ENCODE measurements around the gene PBRM1. TPM values are rescaled to one million over a fixed set of nuclear protein-coding genes. Genes with fewer than 3 reads are reported as not detected.

PBRM1 gene
- polyA plus RNA-seq, 3 donors = 26.1 to 72.9 (median 38.0) TPM

- Histone ChIP-seq H3K36me3 (replicated peaks in 1 of 2; ENCODE audit: control insufficient read depth in 1 of 2, insufficient read depth in 2 of 2, low read length in 2 of 2) (peaks cover 79 to 100% of the 10 kb centered on the region in 2 donors), H4K20me1 (ENCODE audit: insufficient read depth, low read length) (peaks cover 3% of the 10 kb centered on the region), H3K4me3 (replicated peaks in 1 of 3; ENCODE audit: low read depth in 2 of 3, low read length in 3 of 3) (no peak overlapping the region), H3K4me2 (replicated peaks; ENCODE audit: extremely low read depth, low read length, poor library complexity, severe bottlenecking) (no peak overlapping the region), H3K9ac (ENCODE audit: insufficient read depth, low read length, poor library complexity, severe bottlenecking) (no peak overlapping the region), H3K27me3 (ENCODE audit: control insufficient read depth in 2 of 2, insufficient read depth in 2 of 2, low read length in 2 of 2) (no peaks in the 10 kb centered on the region), H3K9me3 (replicated peaks in 1 of 2; ENCODE audit: control insufficient read depth in 1 of 2, insufficient read depth in 1 of 2, low read length in 2 of 2) (no peaks in the 10 kb centered on the region), H2AFZ (ENCODE audit: insufficient read depth, low read depth, low read length, poor library complexity, severe bottlenecking) (no peak overlapping the region), H3K4me1 (ENCODE audit: control insufficient read depth in 1 of 2, insufficient read depth in 2 of 2, low read length in 2 of 2) (no peaks in the 10 kb centered on the region), H3K27ac (ENCODE audit: low read depth in 1 of 2, low read length in 2 of 2) (no peak overlapping the region), H3K79me2 (ENCODE audit: insufficient read depth, low read length) (no peaks in the 10 kb centered on the region)
- Mint-ChIP-seq H3K36me3 (peaks cover 82 to 83% of the 10 kb centered on the region in 2 donors), H3K9me3 (no peaks in the 10 kb centered on the region), H3K27ac (no peak overlapping the region), H3K4me1 (peaks cover 2% of the 10 kb centered on the region), H3K4me3 (no peak overlapping the region), H3K27me3 (ENCODE audit: low read depth in 3 of 3) (peaks cover 0 to 2% (median 0%) of the 10 kb centered on the region in 3 donors)
- 100% methylated on average over 2 of the region's 7 CpGs for WGBS (ENCODE audit: insufficient coverage)
- DNase-seq = no peak
- intact Hi-C loops (cut with micrococcal nuclease) = no loop called here
- no peak for TF ChIP-seq CTCF (IDR thresholded peaks at IDR 0.05)
Measured at GRCh38 chr3:52694528-52695189, 8.9 kb upstream of the PBRM1 start.

- Histone ChIP-seq H3K4me3 (replicated peaks in 1 of 3; ENCODE audit: low read depth in 2 of 3, low read length in 3 of 3) (no peak overlapping the region), H3K27me3 (ENCODE audit: control insufficient read depth in 2 of 2, insufficient read depth in 2 of 2, low read length in 2 of 2) (no peaks in the 10 kb centered on the region), H3K4me1 (ENCODE audit: control insufficient read depth in 1 of 2, insufficient read depth in 2 of 2, low read length in 2 of 2) (no peaks in the 10 kb centered on the region), H4K20me1 (ENCODE audit: insufficient read depth, low read length) (peaks cover 3% of the 10 kb centered on the region), H3K36me3 (replicated peaks in 1 of 2; ENCODE audit: control insufficient read depth in 1 of 2, insufficient read depth in 2 of 2, low read length in 2 of 2) (peaks cover 93 to 100% of the 10 kb centered on the region in 2 donors), H2AFZ (ENCODE audit: insufficient read depth, low read depth, low read length, poor library complexity, severe bottlenecking) (no peak overlapping the region), H3K4me2 (replicated peaks; ENCODE audit: extremely low read depth, low read length, poor library complexity, severe bottlenecking) (no peak overlapping the region), H3K9ac (ENCODE audit: insufficient read depth, low read length, poor library complexity, severe bottlenecking) (no peak overlapping the region), H3K9me3 (replicated peaks in 1 of 2; ENCODE audit: control insufficient read depth in 1 of 2, insufficient read depth in 1 of 2, low read length in 2 of 2) (no peaks in the 10 kb centered on the region), H3K79me2 (ENCODE audit: insufficient read depth, low read length) (peaks cover 6% of the 10 kb centered on the region), H3K27ac (ENCODE audit: low read depth in 1 of 2, low read length in 2 of 2) (no peak overlapping the region)
- no peak for TF ChIP-seq CTCF (IDR thresholded peaks at IDR 0.05)
- Mint-ChIP-seq H3K9me3 (no peaks in the 10 kb centered on the region), H3K4me3 (no peak overlapping the region), H3K36me3 (peaks cover 91 to 96% of the 10 kb centered on the region in 2 donors), H3K27ac (peak overlapping the region in 2 of 7 donors; percentile 14 to 31), H3K4me1 (peaks cover 2% of the 10 kb centered on the region), H3K27me3 (ENCODE audit: low read depth in 3 of 3) (peaks cover 0 to 2% (median 0%) of the 10 kb centered on the region in 3 donors)
- no peak for DNase-seq
- intact Hi-C loops (cut with micrococcal nuclease) = no loop called here
Measured at GRCh38 chr3:52693071-52693470, 7.4 kb upstream of the PBRM1 start.
